Fibroblast of skin of scalp (primary cell): ENCODE measurements around the gene INCA1.

ENCODE experiments used
- DNase-seq: peaks from one replicate; pipeline ENCODE4 v3.0.0-alpha.2; 2013

The INCA1 gene

DNA sequence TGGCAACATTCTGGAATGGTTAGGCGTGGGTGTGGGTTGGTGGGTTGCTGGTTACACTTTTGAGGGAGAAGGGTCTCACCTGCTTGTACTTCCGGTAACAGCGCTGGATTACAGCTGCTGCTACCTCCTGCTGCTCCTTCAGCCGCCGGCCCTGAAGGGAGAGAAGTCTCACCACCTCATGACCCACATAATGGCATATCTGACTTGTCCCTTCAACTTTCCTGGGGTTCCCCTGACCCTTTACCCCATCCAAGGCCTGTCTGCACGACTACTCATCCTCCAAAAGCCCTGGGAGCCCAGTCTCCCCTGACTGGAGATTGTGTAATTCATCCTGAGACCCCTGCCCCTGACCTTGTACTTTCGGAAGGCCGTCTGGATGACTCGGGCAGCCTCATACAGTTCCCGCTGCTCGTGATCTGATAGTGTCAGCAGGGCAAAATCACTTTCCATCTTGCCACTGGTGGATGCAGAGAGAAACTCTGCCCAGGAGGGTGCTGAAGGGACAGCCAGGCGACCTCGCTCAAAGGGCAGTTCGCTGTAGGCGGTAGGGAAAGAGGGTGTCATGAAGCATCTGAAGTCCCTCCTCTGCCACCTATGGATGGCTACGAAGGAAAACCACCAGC, 27.7 kb downstream of the INCA1 start:
- DNase-seq: peak; percentile 27

DNA sequence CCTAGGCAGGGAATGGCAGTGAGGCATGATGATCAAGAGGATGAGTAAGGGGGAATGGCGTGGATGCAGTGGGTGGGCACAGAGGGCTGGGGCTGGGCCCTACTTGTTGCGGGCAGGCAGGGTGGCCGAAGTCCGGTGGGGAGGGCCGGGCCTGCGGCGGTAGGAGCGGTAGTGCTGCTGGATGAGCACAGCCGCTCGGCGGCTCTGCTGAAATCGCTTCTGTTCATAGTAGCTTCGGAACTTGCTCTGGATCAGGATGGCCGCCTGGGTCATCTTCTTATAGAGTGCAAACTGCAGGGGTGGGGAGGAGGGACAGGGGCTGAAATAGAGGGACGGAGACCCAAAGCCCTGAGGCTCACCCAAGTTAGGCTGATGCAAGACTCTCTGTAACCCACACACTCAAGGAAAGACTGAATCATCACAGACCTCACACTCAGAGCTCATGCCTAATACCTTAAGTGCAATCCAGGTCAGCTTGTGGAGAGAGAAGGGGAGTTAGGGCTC, 28.2 kb downstream of the INCA1 start:
- peak; percentile 96 for DNase-seq

DNA sequence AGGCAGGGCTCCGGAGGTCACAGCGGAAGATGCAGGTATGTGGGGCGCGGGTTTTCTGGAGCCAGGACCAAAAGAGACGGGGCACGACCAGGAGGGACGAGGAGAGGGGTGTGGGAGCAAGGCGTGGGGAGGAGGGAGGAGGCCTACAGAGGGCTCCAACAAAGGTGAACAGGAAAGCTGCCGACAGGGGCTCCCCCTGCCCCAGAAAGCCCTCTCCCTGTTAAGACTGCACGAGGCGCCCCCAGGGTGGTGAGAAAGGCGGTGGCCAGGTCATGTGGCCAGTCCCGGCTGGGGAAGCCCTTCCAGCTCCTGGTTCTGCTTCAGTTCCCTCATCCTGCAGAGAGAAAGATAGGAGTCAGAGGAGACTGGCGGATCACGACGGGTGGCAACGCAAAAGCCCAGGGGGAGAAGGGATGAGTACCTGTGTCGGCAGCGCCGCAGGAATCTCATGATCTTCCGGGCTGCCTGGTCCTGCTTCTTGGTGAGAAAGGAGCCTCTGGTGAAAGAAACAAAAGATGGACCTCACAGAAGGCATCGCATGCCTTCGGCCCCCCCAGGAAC, 28.8 kb downstream of the INCA1 start:
- DNase-seq: peak; percentile 34

DNA sequence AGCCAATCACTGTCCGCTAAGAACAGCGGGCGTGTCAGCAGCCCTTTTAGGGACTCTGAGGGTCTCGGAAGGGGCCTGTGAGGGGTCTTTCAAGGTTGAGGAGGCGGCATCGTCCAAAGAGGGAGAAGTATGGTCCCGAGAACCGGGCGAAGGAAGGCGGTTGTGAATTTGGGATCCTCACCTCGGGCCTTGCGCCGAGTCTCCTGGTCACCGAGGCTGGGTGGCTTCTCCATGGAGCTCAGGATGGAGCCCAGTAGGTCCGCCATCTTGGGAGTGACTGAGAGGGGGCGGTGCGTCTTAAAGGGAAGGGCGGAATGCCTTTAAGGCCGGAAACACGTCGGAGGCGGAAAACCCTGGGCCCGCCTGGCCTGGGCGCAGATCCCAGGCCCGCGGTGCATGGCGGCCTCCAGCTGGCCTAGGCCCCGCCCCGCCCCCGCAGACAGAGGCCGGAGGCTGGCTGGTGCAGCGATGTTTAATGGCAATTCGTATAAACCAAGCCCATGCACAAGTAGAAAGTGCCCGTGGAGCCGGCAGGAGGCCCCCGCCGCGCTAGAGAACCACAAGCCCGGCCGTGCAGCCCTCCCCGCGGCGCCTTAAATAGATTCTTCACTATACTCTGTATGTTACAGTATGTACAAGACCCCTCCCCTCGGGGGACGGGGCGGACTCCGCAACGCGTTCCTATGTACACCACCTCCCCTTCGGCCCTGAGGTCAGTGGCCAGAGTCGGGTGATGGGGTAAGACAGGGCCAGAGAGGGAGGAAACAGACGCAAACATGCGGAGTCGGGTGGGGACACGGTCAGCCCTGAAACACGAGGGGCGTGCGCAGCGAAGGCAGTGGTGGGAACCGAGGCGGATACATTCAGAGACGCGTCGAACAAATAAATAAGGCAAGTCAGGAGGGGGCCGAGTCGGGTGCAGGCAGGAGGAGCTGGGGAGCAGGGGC, 29.5 kb downstream of the INCA1 start, which contains the start of gene SPAG7:
TSS of gene SPAG7 (minus strand) at position 279 of the 947 bp plus-strand sequence. CDS start at position 266, 13 bp downstream.
- DNase-seq: peak; percentile 98

DNA sequence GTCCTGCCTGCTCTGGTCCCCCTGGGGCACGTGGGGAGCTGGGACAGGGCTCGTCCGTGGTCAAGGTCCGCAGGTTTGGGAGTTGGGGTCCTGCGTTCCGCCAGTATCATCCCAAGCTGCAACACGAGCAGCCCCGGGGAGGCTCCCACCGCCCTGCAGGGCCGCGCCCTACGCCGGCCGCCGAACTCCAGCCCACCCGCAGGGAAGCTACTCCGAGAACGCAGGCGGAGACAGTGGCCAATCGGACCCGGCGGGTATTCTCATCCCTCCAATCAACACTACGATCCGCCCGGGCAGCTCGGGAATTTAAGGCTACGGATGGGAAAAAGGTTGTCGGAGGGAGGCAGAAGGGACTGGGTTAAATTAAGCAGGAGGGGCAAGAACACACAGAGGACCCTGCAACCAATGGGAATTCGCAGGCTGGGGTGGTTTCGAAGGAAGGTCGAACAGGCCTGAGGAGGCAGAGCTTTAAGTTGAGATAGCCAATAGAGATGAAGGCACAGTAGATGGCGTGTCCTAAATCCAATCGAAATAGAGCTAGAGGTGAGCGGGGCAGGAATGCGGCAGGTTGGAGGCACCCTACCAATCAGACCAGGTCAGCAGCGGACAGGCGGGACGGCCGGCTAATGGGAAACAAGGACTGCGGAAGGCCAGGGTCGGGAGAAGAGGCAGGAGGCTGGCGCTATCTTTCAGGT, 30.3 kb downstream of the INCA1 start:
- DNase-seq: peak; percentile 100

DNA sequence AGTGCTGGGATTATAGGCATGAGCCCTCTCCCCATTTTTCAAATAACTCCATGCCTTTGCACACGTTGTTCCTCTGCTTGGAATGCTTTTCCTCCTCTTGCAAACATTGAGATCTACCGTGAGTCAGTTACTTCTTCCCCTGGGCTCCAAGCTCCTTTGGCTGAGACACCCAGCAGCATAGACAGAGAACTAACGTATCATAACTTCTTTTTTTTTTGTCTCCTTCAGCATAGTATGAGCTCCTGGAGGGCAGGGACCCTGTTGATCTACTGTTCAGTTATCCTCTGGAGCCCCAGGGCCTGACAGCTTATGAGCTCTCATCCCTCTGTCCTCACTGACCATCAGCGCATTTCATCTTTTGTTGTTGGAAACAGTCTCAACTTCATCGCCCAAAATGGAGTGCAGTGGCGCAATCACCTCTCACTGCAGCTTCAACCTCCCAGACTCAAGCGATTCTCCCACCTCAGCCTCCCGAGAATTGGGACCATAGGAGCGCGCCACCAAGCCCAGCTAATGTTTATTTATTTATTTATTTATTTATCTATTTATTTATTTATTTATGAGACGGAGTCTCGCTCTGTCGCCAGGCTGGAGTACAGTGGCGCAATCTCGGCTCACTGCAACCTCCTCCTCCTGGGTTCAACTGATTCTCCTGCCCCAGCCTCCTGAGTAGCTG, 31.9 kb downstream of the INCA1 start:
- no peak for DNase-seq

DNA sequence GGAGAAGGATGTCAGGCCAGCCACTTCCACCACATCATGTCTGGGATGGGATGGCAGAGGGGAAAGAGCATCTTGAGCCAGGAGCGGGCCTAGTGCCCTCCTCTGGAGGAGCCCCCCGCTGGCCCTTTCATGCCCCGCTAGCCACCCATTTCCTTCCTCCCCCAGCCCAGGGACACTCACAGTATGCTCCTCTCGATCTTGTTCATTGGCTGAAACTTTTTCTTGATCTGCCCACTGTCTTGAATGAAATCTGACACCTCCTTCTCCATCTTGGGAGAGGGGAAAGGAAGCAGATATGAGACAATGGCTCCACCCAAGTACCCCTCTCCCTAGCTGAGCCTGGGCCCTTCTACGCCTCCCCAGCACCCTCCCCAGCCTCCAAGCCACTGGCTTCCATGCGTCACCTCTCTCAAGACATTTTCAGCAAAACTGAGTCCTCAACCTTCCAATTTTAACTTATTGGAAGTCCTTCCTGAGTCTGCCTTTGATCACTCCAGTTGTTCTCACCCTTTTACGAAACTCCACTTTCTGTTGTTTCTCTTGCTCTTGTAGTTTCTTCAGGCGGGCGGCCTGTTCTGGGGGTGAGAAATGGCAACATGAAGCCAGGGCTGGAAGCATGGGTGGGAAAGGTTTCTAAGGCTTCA, 36.9 kb downstream of the INCA1 start:
- no peak for DNase-seq

DNA sequence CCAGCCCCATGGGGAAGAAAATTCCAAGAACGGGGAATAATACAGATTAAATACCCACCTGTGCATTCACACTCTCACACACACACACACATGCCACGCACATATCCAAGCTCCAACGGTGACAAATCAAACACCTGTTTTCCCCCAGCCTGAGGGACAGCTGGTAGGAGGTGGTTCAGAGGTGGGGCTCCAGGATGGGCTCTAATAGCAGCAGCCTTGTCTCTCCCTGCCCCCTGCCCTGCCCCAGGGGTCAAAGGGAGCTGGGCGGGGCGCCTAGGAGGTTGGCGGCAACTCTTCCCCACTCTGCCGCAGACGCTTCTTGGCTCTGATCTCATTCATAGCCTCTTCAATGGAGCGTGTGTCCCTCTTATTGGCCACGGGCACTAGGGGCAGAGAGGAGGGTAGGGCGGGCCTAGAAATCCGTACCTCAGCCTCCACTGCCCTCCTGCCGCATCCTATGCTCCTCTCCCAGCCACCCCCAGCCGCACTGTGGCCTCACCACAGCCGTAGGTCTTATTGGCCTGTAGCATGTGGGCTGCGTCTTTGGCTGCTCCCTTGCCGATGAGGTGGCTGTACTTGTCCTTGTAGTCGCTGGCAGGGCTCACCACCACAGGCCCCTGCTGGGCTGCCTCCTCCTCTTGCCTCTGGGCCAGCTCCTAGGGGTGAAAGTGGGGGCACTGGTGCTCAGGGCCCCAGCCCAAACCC, 37.9 kb downstream of the INCA1 start:
- no peak for DNase-seq

DNA sequence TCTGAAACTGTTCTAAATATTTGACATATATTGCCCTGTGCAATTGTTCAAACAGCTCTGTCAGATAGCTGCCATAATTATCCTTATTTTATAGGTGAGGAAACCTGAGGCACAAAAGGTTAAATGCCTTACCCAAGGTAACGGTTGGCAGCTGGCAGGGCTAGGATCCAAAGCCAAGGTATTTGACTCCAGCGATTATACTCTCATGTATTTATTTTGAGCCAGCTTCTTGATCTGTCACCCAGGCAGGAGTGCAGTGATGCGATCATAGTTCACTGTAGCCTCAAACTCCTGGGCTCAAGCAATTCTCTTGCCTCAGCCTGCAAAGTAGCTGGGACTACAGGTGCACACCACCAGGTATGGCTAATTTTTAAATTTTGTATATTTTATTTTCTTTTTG, 39.2 kb downstream of the INCA1 start:
- no peak for DNase-seq

DNA sequence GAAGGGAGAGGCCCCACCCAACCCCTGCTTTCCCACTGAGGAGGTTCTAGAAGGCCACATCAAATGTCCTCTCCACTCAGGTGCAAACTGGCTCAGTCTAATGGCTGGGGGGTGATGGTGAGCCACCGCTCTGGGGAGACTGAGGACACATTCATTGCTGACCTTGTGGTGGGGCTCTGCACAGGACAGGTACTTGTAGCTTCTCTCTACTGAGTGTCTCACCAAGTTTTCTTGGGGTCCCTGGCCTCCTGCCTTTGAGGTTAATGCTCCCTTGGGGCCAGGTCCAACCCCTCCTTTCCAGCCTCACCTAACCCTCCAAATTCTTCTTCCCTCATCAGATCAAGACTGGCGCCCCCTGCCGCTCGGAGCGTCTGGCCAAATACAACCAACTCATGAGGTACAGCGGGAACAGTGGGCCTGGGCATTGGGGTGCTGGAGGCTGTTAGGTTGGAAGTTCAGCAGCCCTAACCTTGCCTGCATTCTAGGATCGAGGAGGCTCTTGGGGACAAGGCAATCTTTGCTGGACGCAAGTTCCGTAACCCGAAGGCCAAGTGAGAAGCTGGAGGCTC, 40.7 kb downstream of the INCA1 start:
- no peak for DNase-seq

DNA sequence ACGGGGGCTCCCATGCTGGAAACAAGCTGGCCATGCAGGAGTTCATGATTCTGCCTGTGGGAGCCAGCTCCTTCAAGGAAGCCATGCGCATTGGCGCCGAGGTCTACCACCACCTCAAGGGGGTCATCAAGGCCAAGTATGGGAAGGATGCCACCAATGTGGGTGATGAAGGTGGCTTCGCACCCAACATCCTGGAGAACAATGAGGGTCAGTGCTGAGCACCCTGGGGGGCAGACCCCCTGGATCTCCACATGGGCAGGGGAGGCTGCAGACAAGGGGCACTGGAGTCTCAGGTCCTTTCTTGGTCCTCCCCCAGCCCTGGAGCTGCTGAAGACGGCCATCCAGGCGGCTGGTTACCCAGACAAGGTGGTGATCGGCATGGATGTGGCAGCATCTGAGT, 42.2 kb downstream of the INCA1 start:
- no peak for DNase-seq

DNA sequence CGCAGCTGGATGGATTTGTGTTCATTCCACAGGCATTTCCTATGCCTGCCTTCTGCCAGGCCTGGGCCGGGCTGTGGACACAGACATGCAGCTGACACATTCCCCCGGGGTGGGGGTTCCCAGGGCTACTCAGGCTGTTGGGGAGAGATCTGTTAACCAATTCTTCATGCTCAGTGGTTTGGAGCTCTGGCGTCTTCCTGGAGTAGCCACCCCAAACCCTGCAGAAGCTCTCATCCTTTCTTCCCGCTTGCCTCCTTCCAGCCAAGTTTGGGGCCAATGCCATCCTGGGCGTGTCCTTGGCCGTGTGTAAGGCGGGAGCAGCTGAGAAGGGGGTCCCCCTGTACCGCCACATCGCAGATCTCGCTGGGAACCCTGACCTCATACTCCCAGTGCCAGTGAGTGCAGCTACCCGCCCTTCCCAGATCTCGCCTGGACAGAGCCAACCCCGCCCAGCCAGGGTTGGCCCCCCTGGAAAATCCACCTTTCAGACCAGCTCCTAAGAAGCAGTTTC, 43.8 kb downstream of the INCA1 start:
- peak; percentile 70 for DNase-seq

DNA sequence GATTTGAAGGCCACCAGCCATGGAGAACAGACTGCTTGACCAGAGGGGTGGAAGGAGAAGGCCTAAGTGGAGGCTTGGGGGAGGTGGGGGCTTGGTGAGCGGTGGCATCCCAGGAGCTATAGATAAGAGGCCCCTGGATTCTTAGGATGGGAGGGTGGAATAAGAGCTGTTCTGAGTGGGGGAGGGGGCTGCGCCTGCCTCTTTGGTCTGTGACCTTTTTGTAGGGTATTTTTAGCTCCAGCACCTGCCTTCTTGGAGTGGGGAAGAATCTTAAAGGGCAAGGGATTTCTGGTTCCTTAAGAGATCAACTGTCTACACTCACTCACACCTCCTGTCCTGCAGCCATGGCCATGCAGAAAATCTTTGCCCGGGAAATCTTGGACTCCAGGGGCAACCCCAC, 45.8 kb downstream of the INCA1 start:
- no peak for DNase-seq

DNA sequence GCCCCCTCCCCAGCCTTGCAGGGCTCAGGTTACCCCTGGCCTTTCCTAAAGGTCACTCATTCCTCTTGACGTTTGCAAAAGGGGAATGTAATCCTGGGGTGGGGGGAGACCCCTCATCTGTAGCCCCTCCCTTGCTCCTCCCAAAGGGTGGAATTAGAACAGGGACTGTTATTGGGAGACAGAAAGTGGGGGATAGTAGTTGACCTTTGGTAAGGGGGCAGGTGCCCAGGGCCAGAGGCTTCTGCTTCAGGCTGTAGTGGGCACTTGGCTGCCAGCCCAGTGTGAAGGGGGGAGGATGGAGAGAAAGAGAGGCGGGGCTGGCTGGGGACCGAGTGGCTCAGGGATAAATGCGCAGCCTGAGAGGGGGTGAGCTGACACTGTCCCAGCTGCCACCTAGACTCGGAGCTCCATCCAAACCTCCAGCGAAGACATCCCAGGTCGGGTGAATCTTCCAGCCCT, 46.5 kb downstream of the INCA1 start, which contains the start of gene ENO3:
TSS of gene ENO3 (plus strand) at position 374 of the 459 bp plus-strand sequence. CDS start 711 bp downstream, outside the sequence.
- DNase-seq: no peak

DNA sequence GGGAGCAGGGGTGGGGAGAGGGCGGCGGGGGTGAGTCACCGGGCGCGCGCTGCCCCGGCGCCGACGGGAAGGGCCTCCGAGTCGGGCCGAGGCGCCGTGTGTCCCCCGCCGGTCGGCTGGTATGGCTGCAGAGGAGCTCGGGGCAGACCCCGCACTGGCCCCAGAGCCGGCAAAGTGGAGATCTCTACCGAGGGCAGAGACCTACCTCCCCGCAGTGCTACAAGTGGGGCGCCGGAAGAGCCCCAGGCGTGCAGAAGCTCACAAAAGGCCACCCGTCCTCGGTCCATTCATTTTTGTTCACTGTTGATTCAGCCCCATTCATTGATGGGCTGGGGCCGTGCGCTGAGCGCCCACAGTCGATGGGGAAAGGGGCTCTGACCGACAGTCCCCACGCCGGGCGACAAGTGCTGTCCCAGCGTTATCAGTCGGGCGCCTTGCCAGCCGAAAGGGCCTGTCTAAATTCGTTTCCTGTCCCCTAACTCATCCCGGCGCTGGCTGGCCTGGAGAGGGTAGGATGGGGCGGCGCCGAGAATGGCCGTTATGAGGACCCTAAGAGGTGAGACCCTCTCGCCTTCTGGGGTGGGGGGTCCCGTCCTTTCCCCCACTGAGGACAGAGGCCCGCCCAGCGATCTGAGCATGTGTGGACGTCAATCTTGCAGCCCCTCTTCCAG, 47.1 kb downstream of the INCA1 start:
- no peak for DNase-seq

DNA sequence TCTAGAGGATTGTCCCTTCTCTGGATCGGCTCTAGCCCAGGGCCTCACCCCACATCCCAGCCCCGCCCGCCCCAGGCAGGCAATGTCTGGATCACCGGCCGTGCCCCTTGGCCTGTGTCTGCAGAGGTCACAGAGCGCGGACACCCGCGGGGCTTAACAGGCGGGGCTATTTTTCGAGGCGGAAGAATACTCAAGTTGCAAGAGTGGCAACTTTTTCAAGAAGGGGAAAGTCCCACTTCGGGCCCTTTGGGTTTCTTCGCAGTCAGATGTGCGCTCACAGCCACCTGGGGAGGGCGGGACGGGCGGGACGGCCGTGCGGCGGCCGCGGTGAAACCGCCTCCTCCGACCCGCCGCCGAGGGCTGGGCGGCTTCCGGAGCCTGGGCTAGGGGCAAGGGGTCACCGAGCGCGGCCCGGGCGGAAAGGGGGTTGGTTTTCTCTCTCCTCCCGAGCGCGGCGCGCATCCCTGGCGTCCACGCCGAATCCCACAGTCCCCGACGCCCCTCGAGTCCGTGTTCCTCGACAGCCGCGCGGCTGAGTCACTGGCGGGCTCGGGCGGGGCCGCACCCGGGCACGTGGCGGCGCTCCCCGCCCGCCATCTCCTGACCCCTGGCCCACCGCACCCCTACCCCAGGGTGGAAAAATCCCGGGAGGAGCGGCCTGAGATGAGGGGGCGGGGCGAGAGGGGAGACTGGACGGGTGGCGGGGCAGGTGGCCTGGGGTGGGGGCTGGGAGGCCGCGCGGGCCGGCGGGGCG, 47.8 kb downstream of the INCA1 start:
- peak; percentile 72 for DNase-seq

DNA sequence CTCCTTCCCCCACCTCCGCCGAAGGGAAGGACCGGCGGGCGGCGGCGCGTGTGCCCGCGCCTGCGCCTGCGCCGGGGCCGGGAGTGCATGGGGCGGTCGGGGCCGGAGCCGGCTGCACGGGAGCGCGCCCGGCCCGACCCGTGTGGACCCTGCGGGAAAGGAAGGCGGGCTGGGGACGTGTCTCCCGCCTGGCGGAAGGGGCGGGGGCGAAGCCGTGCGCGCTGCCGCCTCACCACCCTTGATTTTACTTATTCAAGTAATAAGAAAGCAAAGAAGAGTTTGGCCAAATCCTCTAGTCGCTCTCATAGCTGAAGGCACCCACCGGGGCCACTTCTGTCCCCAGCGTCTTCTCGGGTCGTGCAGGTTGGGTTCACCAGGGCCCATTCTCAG, 48.4 kb downstream of the INCA1 start:
- peak; percentile 95 for DNase-seq

DNA sequence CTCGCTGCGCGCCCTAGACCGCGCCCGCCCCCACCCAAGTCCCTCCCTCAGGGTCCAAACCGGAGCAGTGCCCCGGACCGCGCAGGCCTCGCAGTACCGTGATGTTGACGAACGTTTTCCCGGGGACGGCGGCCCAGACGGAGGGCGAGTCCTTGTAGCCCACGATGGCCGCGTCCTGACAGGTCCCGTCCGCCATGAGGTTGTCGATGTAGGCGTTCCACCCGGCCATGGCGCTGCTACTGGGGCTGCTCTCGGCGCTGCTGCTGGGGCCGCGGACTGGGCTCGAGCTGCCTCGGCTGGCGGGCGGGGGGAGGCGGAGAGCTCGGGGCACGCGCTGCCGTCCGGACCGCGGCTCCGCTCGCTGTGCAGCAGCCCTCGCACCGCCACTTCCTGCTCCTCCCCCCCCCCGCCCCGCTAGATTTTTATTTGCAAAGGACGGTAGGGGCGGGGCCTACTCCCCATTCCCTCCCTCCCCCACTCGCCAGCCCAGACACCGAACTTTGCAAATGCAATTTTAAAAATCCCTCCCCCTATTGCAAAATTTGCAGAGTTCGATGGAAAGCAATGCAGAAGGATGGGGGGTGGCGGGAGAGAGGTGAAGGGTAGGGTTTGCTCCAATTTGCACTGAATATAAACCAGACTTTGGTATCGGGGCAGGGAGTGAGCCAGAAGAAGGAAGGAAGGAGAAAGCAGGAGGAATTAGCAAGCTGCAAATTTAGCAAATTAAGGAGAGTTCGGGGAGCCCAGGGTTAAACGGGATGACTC, 49.0 kb downstream of the INCA1 start, which contains the start of gene PFN1:
TSS of gene PFN1 (minus strand) at position 365 of the 765 bp plus-strand sequence. CDS start at position 229, 136 bp downstream.
- DNase-seq: peak; percentile 96
